Panc1 (cell line): ENCODE data around the gene TULP1.
A peak's percentile ranks its signal among the peaks of the same experiment; 100 is the strongest.

Experiments used
- POLR2AphosphoS5 ChIP-seq: IDR thresholded peaks from 2 replicates; pipeline ENCODE4 v1.6.1; 2012; ENCODE audit warnings: mild to moderate bottlenecking, low read depth, low read length, moderate library complexity
- SIN3A ChIP-seq: IDR thresholded peaks from 2 replicates; pipeline ENCODE4 v1.6.1; 2012; ENCODE audit warnings: low read depth, mild to moderate bottlenecking, low read length, moderate library complexity, borderline replicate concordance; ENCODE audit not compliant: insufficient read depth
- TF ChIP-seq, protein P1 (sequence below), 2 experiments: IDR thresholded peaks; 2 replicates each; pipeline ENCODE4 v1.6.1; 2011 to 2012; ENCODE audit warnings: low read depth in 2 of 2, control low read depth in 1 of 2, low read length in 1 of 2, mild to moderate bottlenecking in 1 of 2, moderate library complexity in 1 of 2; ENCODE audit not compliant: insufficient read depth in 1 of 2
- TF ChIP-seq, protein P2 (sequence below): fragments of 450-650 bp; IDR thresholded peaks from 2 replicates; pipeline ENCODE4 v1.5.1; 2017; ENCODE audit warnings: mild to moderate bottlenecking

DNA sequence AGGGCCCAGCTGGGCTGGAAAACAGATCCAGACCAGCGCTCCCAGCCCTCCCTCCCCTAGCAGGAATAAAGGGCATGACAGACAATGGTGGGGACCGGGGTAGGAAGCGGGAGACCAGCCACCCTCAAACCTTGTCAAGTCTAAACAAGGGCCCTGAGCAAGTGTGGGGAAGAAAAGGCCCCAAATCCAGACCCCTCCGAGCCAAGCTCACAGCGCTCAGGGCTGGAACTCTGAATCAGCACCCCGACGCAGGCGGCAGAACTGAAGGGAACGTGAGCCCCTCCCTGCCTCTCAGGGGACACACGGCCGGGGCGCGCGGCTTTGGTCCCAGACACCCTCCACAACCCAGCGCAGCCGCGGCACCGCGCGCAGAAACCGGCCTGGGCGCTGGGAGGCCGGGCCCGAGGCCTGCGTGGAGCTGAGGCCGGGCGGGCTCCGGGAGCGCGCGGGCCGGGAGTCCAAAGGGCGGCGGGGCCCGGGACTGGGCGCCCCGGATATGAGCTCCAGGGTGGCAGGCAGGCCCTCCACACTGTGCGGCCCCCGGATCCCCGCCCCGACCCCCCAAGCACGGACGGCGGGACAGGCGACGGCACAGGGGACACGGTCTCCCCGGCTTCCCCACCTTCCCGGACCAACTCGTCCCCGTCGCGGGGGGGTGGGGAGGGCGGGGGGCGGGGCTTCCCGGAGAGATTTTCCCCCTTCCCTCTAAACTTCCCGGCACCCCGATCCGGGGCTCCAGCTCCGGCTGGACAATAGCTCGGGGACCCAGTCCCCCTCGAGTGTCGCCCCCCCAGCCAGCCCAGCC is 16.5 kb downstream of the TULP1 start:
- TF ChIP-seq, protein P1, sequence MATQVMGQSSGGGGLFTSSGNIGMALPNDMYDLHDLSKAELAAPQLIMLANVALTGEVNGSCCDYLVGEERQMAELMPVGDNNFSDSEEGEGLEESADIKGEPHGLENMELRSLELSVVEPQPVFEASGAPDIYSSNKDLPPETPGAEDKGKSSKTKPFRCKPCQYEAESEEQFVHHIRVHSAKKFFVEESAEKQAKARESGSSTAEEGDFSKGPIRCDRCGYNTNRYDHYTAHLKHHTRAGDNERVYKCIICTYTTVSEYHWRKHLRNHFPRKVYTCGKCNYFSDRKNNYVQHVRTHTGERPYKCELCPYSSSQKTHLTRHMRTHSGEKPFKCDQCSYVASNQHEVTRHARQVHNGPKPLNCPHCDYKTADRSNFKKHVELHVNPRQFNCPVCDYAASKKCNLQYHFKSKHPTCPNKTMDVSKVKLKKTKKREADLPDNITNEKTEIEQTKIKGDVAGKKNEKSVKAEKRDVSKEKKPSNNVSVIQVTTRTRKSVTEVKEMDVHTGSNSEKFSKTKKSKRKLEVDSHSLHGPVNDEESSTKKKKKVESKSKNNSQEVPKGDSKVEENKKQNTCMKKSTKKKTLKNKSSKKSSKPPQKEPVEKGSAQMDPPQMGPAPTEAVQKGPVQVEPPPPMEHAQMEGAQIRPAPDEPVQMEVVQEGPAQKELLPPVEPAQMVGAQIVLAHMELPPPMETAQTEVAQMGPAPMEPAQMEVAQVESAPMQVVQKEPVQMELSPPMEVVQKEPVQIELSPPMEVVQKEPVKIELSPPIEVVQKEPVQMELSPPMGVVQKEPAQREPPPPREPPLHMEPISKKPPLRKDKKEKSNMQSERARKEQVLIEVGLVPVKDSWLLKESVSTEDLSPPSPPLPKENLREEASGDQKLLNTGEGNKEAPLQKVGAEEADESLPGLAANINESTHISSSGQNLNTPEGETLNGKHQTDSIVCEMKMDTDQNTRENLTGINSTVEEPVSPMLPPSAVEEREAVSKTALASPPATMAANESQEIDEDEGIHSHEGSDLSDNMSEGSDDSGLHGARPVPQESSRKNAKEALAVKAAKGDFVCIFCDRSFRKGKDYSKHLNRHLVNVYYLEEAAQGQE (IDR thresholded peaks at IDR 0.05; ENCODE audit: insufficient read depth in 1 of 2, low read depth in 2 of 2, low read length in 1 of 2), result no peak
- TF ChIP-seq, protein P2, sequence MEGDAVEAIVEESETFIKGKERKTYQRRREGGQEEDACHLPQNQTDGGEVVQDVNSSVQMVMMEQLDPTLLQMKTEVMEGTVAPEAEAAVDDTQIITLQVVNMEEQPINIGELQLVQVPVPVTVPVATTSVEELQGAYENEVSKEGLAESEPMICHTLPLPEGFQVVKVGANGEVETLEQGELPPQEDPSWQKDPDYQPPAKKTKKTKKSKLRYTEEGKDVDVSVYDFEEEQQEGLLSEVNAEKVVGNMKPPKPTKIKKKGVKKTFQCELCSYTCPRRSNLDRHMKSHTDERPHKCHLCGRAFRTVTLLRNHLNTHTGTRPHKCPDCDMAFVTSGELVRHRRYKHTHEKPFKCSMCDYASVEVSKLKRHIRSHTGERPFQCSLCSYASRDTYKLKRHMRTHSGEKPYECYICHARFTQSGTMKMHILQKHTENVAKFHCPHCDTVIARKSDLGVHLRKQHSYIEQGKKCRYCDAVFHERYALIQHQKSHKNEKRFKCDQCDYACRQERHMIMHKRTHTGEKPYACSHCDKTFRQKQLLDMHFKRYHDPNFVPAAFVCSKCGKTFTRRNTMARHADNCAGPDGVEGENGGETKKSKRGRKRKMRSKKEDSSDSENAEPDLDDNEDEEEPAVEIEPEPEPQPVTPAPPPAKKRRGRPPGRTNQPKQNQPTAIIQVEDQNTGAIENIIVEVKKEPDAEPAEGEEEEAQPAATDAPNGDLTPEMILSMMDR, result no peak
- no peak for TF ChIP-seq POLR2AphosphoS5
- TF ChIP-seq SIN3A, result peak; percentile 43; the same call in 1 of the 2 replicates
